Measurements from ENCODE around the gene BMP7. TPM values are rescaled to one million over a fixed set of nuclear protein-coding genes. Genes with fewer than 3 reads are reported as not detected.

The BMP7 gene
- total and polyA plus RNA-seq, 2 donors (not counting 3 experiments of a cell fraction or from before 2014, with no cell fraction given), result not detected

DNA sequence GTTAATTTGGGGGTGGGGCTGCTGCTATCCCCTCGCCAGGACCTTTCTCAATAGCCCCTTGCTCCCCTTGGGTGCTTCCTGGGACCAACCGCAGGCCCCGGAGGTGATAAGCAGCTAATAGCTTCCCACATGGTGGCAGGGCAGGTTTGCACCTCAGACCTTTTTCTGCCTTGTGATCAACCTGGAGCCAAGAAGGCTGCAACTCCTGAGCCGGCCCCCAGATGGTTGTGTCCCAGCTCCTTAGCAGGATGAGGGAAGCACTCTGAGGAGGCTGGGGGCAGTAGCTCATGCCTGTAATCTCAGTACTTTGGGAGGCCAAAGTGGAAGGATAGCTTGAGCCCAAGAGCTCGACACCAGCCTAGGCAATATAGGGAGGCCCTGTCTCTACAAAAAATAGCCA is 85.5 kb downstream of the BMP7 start:
- no peak overlapping the region for H2AFZ ChIP-seq (ENCODE audit: low read depth, low read length)
- dilution Hi-C loops (cut with MboI; ENCODE audit: extremely low pct_ligation_motif_present, low sequenced_read_pairs) (no loop called here), intact Hi-C loops (cut with micrococcal nuclease) (no loop called here)
- no peak for FAIRE-seq
- H3K27ac ChIP-seq (ENCODE audit: insufficient read depth, low read depth, low read length), result no peak overlapping the region
- no peak overlapping the region for H3K4me2 ChIP-seq (ENCODE audit: insufficient read depth, low read length)
- no peaks in the 10 kb centered on the region for H3K27me3 ChIP-seq (ENCODE audit: control insufficient read depth in 2 of 2, insufficient read depth in 2 of 2, low read length in 2 of 2)
- H3K4me1 ChIP-seq (ENCODE audit: control insufficient read depth, extremely low read depth, insufficient read depth, low read length), result no peaks in the 10 kb centered on the region
- no TSS peak for BruUV-seq (replicated peaks)
- no peaks in the 10 kb centered on the region for H4K20me1 ChIP-seq (replicated peaks; ENCODE audit: control insufficient read depth, extremely low read depth, insufficient read depth, low read length)
- ChIA-PET CTCF (no interaction called here), POLR2A (no interaction called here)
- DNase-seq (ENCODE audit: low read depth, low spot score), result no peak
- no peaks in the 10 kb centered on the region for H3K79me2 ChIP-seq (ENCODE audit: control insufficient read depth, insufficient read depth, low read length)
- no peak overlapping the region for H3K4me3 ChIP-seq (replicated peaks in 1 of 3; ENCODE audit: insufficient read depth in 1 of 3, low read depth in 1 of 3, low read length in 3 of 3)
- H3K9ac ChIP-seq (replicated peaks; ENCODE audit: extremely low read depth, insufficient read depth, low read length), result no peak overlapping the region
- TF ChIP-seq, protein P1, sequence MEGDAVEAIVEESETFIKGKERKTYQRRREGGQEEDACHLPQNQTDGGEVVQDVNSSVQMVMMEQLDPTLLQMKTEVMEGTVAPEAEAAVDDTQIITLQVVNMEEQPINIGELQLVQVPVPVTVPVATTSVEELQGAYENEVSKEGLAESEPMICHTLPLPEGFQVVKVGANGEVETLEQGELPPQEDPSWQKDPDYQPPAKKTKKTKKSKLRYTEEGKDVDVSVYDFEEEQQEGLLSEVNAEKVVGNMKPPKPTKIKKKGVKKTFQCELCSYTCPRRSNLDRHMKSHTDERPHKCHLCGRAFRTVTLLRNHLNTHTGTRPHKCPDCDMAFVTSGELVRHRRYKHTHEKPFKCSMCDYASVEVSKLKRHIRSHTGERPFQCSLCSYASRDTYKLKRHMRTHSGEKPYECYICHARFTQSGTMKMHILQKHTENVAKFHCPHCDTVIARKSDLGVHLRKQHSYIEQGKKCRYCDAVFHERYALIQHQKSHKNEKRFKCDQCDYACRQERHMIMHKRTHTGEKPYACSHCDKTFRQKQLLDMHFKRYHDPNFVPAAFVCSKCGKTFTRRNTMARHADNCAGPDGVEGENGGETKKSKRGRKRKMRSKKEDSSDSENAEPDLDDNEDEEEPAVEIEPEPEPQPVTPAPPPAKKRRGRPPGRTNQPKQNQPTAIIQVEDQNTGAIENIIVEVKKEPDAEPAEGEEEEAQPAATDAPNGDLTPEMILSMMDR (IDR thresholded peaks at IDR 0.05; ENCODE audit: extremely low read depth in 1 of 2, insufficient read depth in 1 of 2, low read depth in 1 of 2, low read length in 2 of 2), result no peak
- TF ChIP-seq, protein P2, sequence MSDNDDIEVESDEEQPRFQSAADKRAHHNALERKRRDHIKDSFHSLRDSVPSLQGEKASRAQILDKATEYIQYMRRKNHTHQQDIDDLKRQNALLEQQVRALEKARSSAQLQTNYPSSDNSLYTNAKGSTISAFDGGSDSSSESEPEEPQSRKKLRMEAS (IDR thresholded peaks at IDR 0.05; ENCODE audit: insufficient read depth, insufficient read length), result no peak
- TF ChIP-seq JUN (IDR thresholded peaks at IDR 0.05; ENCODE audit: borderline replicate concordance, insufficient read depth, insufficient read length, low read depth), result no peak
- no peak for TF ChIP-seq EZH2 (IDR thresholded peaks at IDR 0.05; ENCODE audit: borderline replicate concordance, low read depth, low read length, severe bottlenecking)
- no peak for TF ChIP-seq POLR2A (IDR thresholded peaks at IDR 0.05; ENCODE audit: low read depth, low read length)
- TF ChIP-seq MYC (IDR thresholded peaks at IDR 0.05; ENCODE audit: low read depth, low read length), result no peak
- no peak for TF ChIP-seq GATA2 (IDR thresholded peaks at IDR 0.05; ENCODE audit: insufficient read depth, insufficient read length, low read depth, low read length)
- TF ChIP-seq FOS (IDR thresholded peaks at IDR 0.05; ENCODE audit: borderline replicate concordance, insufficient read depth, low read length), result no peak
- TF ChIP-seq POLR2AphosphoS5 (IDR thresholded peaks at IDR 0.05; ENCODE audit: insufficient read depth, low read depth, low read length), result no peak
- peaks cover 2% of the 10 kb centered on the region for H3K9me3 ChIP-seq (replicated peaks; ENCODE audit: control insufficient read depth, insufficient read depth, low read length)
- H3K36me3 ChIP-seq (ENCODE audit: control insufficient read depth in 2 of 2, extremely low read depth in 1 of 2, insufficient read depth in 2 of 2, low read length in 2 of 2), result no peaks in the 10 kb centered on the region
- H3K9me1 ChIP-seq (replicated peaks; ENCODE audit: control insufficient read depth, extremely low read depth, insufficient read depth, low read length), result no peaks in the 10 kb centered on the region

Measured in endothelial cell of umbilical vein (primary cell).